SKM-1 (cell line): ENCODE results near the gene FAM76B.
A peak's percentile ranks its signal among the peaks of the same experiment; 100 is the strongest.

Experiments used
- DNase-seq: peaks from one replicate; lab custom pipeline; 2025; ENCODE audit not compliant: unreplicated experiment; lab: John Stamatoyannopoulos, UW

Gene FAM76B

DNA sequence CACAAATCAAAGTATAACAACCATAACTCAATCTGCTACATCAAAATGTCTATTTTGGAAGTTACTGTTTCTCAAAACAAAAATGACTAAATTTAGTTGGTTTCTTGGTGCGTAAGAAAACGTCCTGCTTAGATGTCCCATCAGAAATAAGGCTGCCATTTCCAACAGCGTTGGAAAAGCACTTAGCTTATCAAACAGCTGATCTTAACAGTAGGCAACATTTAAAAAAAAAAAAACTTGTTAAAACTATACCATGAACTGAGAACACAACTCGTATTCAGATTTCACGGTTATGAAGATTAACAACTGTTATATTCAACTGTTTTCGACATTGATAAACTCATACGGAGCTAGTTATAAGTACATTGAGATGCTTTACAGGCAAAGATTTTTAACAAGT lies 3.1 kb upstream of the FAM76B start:
- no peak for DNase-seq

DNA sequence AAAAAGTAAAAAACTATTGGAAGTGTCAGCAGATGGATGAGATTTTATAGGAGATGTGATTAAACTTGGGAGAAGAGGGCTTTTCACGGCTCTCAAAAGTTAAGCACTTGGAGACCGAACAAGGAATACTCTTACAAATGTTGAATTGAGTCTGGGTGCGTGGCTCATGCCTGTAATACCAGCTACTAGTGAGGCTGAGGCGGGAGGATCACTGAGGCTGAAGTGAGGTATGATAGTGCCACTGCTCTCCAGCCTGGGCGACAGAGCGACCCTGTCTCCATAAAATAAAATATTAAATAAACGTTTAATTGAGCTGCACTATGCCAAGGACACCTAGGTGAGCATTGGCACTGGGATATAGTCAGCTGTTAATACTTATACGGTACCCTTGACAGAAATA lies 2.6 kb upstream of the FAM76B start:
- DNase-seq, result no peak

DNA sequence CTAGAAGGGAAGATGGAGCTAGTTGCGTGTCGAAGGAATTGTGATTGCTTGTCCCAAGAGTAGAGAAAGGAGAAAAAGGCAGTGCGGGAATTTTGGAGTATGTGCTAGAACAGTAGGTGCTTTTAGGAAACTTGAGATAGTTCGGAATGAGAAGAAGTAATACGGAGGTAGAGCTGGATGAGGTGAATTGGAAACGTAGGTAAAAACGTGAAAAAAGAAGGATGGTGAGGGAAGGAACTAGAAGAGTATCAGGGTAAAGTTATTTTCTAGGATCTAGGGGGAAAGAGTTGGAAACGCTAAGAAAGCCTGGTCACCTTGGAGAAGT lies 2.1 kb upstream of the FAM76B start:
- DNase-seq, result no peak

DNA sequence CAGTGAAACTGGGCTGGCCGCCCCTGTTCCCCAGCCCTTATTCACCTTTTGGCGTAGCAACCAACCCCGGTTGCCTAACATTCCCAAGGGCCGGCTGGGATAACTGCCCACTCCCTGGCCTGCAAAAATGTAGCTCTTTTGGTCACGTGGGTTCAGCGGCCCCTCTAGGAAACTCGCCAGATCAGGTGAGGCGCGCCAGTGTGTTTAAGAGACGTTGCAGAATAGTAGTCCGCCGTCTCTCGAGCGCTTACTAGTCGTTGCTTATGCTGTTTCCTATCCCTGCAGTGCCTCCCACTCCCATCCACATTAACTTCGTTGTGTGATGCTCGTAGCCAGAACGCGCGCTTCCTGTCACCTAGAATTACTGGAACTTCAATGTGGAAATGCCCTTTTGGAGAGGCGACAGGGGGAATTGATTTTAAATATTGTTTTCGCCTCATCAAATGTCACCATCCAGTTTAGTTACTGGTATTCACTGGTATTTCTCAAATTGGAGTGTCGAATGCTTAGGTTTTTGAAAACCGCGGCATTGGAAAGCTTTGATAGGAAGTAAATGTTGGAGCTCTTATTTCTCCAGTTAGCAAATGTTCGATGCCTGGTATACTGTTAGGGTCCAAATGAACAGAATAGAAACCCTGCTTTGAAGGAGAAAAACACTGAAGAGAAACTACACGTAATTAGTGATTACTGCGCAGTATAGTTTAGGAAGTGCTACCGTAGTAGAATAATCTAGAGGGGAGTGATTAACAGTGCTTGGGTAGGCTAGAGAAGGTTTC lies 1.5 kb upstream of the FAM76B start:
- no peak for DNase-seq

DNA sequence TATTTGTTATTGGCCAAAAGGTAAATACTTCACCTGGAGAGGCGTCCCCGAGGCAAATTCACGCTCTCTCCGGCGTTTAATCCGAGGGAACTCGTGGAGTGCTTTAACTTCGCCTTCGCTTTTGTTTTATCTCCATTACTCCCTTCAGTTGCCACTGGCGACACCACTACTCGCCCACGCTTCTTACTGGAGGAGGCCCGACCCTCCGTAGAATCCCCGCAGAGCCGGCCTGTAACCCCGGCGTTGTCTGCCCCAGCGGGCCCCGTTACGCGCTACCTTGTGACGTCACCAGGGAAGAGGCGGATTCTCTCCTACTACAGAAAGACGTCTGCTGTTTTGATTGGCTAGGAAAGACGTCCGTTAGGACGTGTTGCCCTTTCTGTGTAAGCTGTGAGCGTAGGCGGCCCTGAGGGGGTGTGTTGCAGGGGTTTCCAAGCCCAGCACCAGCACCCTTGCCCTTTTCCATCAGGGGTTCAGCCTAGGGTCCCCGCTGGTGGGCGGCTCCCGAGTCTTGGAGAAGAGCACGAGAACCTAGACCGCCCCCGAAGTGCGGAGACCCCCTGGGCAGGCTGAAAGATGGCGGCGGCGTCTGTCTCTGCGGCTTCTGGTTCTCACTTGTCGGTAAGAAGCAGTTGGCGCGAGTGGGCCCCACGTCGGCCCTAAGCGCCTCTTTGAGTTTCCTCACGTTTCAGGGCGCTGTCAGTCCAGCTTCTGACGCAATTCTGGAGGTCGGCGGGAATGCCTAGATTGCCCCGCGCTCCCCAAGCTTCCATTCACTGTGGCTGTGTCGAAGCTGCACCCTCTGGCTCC lies 746 bp upstream of the FAM76B start, which contains the start of gene CEP57:
CEP57 (plus strand) TSS at position 376 of the 810 bp plus-strand sequence; CDS start at position 577, 201 bp downstream.
- DNase-seq, result peak; percentile 92

DNA sequence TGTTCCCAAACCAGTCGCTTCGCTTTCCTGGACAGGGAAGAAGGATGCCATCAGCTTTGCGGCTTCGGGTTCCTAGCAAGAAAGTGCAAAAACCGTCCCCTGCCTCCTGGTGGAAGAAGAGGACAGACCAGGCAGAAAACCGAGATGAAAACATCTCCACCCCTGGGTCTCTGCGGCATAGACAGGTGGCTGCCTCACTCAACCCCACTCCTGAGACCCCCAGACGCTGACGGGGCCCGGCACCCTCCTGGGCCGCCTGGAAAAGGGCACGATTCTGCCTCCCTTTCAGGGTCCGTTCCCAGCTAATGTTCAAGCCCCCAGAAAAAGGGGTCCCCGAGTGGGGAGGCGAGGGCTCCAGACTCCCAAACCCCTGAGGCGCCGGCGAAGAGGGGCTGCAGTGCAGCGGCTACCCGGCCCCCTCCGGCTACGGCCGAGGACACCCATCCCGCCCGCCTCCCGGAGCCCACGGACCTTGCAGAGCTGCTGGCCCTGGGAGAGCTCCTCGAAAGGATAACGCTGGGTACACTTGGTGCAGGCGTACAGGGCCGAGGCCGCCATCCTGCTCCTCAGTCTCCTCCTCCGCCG lies 569 bp downstream of the FAM76B start:
- no peak for DNase-seq

DNA sequence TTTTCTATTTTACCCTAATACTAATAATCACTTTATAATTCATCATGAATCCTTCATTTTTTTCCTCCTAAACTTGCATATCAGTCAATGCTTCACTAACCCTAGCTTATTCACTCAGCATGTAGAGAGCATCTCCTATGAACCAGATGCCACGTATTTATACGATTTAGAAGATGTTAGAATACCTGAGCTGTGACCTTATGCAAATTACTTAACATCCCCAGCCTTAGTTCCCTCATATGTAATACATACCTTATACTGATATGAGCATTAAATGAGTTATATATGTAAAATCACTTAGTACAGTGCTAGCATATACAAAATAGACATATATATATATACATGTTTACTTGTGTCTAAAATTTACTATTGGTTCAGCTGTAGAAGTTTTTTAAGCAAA lies 9.0 kb downstream of the FAM76B start:
- no peak for DNase-seq

DNA sequence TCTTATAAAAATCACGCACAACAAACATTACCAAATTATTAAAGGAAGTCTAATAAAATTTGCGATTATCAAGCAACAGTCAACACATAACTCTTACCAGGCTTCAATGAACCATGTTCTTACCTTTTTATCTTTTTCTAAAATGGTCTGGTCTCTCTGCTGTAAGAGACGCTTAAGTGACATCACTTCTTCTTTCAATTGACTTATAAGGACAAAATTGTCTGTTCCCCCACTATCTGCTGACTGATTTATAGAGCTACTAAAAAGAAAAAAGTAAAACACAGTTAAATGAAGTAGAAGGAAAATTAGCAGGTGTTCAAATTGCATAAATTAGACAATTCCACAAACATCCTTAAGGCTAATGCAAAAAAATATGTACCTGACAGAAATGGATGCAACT lies 10.9 kb downstream of the FAM76B start:
- DNase-seq, result no peak

DNA sequence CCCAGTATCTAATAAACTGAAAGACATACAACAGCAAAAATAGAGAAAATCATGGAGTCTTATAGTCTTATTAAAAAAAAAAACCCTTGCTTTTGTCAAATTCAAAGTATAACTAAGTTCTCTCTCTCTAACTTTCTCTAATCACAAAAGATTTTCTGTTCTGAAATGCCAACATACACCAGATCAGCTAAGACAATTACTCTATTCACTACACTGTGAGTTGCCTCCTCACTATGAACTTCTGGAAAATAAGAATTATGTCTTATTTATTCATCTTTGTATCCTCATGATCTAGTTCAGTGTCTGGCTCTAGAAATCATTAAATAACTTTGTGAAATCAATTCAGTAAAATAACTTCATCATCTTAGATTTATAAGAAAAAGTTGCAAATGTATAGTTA lies 12.7 kb downstream of the FAM76B start:
- DNase-seq, result no peak

DNA sequence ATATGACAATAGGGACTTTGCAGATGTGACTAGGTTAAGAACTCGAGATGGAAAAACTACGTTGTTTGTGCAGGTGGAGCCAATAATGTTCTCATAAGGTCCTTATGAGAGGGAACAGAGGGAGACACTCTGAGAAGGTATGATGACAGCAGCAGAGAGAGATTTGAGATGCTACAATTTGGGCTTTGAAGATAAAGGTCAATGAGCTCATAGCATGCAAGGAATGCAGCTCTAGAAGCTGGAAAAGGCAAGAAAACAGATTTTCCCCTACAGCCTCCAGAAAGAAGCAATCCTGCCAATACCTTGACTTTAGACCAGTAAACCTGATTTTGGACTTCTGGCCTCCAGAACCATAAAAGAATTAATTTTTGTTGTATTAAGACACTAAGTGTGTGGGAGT lies 21.1 kb downstream of the FAM76B start:
- no peak for DNase-seq

DNA sequence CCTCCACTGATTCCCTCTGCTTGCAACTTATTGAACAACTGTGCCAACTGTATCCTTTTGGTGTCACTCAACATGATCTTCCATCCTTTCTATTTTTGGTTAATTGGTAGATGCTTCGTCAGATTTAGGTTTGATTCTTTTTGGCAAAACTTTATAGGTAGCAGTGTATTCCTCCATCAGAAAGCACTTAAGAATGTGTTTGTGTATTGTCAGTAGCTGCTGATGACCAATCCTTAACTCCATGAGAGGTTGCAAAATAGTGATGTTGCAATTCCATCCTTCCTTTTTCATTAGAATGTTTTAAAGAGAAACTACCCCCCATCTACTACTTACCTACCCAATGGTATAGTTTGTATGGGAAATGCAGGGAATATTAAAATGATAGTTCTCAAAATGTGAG lies 22.1 kb downstream of the FAM76B start:
- no peak for DNase-seq

DNA sequence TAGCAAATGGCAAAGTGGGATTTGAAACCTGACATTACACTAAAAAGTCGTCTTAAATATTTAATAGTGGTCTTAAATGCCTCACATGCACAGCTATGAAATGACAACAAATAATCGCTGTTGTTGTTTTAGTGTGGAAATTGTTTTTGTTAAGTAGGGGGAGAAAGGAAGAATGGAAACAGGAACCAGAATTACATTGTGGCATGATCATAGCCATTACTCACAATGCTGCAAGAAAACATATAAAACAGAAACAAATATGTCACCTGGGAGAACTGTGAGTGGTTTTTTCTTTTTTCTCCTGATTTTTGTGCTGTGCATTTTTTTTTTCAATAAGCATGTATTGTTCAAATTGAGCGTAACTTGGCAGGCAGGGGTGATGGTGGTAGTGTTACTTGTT lies 22.9 kb downstream of the FAM76B start:
- no peak for DNase-seq

DNA sequence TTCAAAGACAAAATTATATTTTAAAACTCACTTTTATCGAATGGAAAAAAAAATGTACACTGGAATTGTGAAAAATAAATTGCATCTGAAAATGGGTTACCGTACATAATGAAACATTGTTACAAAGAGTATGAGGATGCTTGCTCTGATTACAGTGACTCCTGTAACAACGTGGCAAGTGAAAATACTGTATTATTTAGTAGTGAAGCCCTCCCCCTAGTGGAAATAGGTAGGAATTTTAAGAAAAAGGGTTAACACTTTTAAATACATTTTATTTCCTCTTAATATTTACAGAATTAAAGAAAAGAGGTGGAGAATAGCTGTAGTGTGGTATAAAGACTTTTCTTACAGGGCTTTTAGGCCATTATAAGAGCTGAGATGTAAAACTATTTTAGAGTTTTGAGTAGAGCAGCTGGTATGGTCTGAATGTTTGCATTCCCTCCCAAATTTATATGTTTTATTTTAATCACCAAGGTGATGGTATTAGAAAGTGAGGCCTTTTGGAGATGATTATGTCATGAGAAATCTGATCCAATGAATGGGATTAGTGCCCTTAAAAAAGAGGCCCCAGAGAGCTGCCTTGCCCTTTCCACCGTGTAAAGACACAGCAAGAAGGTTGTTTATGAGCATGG lies 25.2 kb downstream of the FAM76B start:
- DNase-seq, result peak; percentile 46

DNA sequence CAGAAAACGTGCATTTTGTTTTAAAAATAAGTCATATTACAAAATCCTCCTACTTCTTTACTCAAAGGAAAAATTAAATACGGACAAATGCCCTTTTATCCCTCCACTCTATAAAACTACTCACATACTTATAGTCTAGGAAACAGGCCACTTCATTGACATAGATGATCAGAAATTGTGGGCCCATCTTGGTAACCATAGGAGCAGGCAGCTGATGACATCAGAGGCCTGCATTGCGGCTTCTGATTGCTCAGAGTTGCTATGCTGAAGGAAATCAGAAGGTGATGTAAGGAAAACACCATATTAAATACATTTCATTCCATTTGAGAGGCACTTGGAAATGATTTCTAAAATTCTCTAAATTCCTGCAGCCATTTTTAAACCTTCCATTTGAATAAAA lies 27.0 kb downstream of the FAM76B start:
- DNase-seq, result no peak

DNA sequence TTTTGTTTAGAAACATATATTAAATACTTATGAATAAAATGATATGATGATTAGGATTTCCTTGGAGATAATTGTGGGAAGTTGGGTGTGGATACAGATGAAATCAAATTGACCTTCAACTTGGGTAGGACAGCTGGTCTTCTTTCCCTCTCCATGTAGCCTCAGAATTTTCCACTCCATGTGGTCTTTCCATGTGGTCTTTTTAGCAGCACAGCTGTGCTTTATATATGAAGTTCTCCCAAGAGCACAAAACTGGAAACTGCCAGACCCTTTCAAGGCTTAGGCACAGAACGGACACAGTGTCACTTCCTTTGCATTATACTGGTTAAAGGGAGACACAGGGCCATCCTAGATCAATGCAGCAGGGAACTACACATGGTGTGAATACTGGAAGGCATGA lies 28.6 kb downstream of the FAM76B start:
- no peak for DNase-seq

DNA sequence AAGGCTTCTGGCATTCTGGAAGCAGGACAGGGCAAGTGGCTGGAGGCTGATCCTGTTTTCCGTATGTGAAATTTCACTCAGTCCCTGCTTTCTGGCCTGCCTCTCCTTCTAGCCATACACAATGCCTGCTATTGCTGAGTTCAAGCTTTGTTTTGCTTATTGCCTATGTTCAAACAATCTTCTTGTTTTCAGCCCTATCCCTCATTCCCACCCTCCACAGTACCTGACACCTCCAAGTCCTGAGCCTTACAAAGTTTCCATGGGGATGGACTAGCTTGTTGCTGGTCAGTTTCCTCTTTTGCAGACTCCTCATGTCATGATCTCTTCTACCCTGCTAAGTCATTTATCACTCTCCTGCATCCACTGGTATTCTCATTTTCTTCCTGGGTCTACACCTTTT lies 38.1 kb downstream of the FAM76B start:
- no peak for DNase-seq

DNA sequence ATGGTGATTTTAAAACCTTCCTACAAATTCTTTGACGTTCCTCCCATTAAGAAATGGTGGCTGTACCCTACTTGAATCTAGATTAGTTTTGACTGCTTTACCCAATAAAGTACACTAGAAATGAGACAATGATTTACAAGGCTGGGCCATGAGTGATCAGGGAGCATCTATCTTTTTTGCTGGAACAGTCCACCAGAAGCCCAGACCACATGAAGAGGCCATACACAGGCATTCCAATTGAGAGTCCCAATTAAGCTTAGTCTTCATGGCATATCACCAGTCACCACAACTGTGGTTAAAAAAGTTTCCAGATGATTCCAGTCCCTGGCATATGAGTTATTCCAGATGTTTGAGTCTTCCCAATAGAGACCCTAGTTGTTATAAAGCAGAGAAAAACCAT lies 39.5 kb downstream of the FAM76B start:
- no peak for DNase-seq

DNA sequence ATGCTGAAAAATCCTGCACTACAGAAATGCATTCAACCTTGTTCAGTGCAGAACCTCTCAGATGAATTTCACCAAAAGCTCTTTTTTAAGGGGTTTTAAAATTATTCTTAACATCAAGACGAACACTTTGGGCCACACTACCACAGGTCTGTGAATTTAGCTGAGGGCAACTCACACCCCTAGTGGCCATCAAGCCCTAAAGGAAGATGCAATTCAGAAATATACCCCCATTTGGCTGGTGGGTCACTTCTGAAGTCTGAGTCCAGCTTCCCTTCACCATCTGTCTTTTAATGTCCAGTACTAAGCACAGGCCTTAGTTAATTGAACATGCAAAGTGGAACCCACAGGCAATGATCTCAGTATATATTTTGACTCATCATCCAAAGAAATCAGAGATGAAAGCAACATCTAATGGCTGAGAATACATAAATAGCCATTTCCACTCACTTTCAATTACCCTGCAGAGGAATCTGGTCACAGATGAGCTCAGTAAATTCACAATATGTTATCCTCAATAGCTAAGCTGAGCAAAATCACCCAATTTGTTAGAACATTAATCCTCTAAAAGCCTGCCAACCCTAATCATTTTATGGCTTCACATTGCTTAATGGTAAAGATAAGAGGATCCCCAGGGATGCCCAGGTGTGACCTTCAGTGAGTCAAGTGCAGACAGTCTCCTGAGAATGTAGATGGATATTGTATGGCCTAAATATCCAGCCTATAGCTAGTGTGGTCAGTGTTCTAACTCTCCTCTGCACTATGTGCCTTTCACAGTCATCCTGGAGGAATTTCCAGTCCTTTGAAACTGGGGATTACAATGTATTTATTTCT lies 50.3 kb downstream of the FAM76B start:
- no peak for DNase-seq

DNA sequence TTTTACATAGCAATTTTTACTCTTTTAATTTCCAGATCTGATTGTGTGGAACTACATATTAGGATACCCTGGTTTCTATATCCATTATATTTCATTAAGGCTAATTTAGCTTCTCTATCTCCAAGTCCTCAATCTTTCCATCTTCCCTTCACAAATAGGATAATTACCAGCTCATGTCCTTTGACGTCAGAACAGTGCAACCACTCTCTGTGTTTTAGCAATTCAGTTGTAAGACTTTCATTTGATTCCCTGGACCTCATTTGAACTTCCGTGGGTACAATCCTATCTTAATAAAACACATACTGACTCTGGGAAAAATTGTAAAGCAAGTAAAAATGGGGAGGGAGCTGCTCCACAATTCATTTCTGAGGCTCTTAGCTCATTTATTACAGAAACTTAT lies 52.8 kb downstream of the FAM76B start:
- no peak for DNase-seq

DNA sequence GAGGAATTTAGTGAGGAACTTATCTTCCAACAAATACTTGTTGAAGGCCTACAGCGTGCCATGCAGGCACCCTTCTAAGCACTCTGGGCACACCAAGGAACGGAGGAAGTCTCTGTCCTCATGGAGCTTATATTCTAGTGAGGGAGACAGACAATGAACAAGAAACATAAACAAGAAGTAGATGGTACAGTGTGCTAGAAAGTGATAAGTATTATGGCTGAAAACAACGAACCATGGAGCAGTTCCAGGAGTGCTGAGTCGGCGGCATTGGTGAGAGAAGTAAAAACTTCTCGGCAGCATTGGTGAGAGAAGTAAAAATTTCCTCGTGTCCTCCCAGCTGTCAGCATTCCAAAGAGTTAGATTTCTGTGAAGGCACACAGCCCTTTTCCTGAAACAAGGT lies 53.2 kb downstream of the FAM76B start:
- DNase-seq, result no peak

DNA sequence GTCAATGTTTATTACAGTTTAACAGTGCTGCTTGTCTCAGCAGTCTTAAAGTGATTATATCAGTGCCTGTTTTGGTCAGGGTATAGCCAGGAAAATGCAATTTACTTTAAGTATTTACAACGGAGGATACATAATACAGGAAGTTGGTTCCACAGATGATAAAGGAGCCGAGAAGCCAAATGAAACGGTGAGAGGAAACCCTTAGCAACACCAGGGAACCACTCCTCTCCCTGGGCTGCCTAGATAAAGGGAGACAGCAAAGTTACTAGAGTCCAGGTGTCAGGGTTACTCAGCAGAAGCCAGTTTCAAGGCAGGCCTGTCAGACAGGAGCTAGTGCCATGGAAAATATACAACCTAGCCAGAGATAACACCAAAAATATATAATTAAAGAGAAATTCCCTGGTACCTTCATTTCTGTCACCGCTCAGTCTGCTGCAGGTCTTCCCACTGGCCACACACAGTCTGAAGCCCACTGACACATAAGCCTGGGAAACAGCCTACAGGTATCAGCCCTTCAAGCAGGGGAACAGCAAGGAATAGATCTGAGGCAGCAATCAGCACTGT lies 55.5 kb downstream of the FAM76B start:
- DNase-seq, result no peak
